Nephron progenitor cell (in vitro differentiated cells): ENCODE measurements around the gene SCRT2.

Source experiments
- DNase-seq: peaks from one replicate; pipeline ENCODE4 v3.0.0; 2021
- H3K27ac Mint-ChIP-seq: 2 replicates; pipeline ENCODE4 v1.8.0; 2021; ENCODE audit warnings: mild to moderate bottlenecking, moderate library complexity, mixed read lengths
- H3K27me3 Mint-ChIP-seq: 2 replicates; pipeline ENCODE4 v1.8.0; 2021; ENCODE audit warnings: mild to moderate bottlenecking, low read depth, mixed read lengths; ENCODE audit not compliant: poor library complexity
- H3K36me3 Mint-ChIP-seq: 2 replicates; pipeline ENCODE4 v1.8.0; 2021; ENCODE audit warnings: low read depth, mixed read lengths
- H3K4me1 Mint-ChIP-seq: 2 replicates; pipeline ENCODE4 v1.8.0; 2021; ENCODE audit warnings: mixed read lengths
- H3K4me3 Mint-ChIP-seq: 2 replicates; pipeline ENCODE4 v1.8.0; 2021; ENCODE audit warnings: mild to moderate bottlenecking, moderate library complexity, mixed read lengths
- H3K9me3 Mint-ChIP-seq: 2 replicates; pipeline ENCODE4 v1.8.0; 2021; ENCODE audit warnings: mild to moderate bottlenecking, moderate library complexity, mixed read lengths
- TF ChIP-seq, protein P1 (sequence below): fragments of 200-600 bp; sonication (generic); IDR thresholded peaks from 2 replicates; pipeline ENCODE4 v1.5.0; 2021; ENCODE audit warnings: antibody characterized with exemption

The SCRT2 gene

GRCh38 chr20:680638-681187, 5.1 kb upstream of the SCRT2 start:
- Mint-ChIP-seq H3K27ac (no peak overlapping the region), H3K36me3 (no peaks in the 10 kb centered on the region), H3K27me3 (peaks cover 74% of the 10 kb centered on the region), H3K4me1 (peaks cover 9% of the 10 kb centered on the region), H3K4me3 (no peak overlapping the region), H3K9me3 (no peaks in the 10 kb centered on the region)
- TF ChIP-seq, protein P1, sequence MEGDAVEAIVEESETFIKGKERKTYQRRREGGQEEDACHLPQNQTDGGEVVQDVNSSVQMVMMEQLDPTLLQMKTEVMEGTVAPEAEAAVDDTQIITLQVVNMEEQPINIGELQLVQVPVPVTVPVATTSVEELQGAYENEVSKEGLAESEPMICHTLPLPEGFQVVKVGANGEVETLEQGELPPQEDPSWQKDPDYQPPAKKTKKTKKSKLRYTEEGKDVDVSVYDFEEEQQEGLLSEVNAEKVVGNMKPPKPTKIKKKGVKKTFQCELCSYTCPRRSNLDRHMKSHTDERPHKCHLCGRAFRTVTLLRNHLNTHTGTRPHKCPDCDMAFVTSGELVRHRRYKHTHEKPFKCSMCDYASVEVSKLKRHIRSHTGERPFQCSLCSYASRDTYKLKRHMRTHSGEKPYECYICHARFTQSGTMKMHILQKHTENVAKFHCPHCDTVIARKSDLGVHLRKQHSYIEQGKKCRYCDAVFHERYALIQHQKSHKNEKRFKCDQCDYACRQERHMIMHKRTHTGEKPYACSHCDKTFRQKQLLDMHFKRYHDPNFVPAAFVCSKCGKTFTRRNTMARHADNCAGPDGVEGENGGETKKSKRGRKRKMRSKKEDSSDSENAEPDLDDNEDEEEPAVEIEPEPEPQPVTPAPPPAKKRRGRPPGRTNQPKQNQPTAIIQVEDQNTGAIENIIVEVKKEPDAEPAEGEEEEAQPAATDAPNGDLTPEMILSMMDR: no peak
- no peak for DNase-seq

DNA sequence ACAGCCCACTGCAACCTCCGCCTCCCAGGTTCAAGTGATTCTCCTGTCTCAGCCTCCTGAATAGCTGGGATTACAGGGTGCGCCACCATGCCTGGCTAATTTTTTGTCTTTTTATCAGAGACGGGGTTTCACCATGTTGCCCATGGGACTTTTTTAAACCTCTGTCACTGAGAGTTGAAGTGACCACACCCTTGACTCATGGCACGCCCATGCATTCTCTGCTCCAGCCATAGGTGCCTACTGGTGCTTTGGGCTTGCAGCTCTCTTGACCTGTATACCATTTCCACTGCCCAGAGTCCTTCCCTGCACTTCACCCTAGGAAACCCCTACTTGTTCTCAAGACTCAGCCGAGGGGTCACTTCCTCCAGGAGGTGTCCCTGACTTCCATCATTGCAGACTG, 2.4 kb upstream of the SCRT2 start:
- Mint-ChIP-seq H3K9me3 (no peaks in the 10 kb centered on the region), H3K4me1 (peaks cover 20% of the 10 kb centered on the region), H3K27ac (no peak overlapping the region), H3K4me3 (no peak overlapping the region), H3K27me3 (peaks cover 86% of the 10 kb centered on the region), H3K36me3 (no peaks in the 10 kb centered on the region)
- DNase-seq: no peak
- TF ChIP-seq, protein P1: no peak

DNA sequence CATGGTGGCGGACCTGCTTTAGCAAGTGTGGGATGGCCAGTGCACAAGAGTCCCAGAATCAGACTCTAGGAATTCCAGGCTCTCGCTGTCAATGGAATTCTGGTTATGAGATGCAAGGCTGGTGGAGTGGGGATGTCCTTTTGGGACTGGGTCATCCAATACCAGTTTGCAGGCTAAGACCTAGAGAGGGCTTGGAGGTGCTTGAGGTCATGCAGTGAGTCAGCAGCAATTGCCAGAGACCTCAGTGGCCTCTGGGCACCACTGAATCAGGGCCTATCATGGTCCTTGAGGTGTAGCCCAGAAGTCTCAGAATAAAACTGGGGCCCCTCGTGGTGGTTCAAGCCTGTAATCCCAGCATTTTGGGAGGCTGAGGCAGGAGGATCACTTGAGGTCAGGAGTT, 1.4 kb upstream of the SCRT2 start:
- Mint-ChIP-seq H3K27ac (no peak overlapping the region), H3K27me3 (peaks cover 89% of the 10 kb centered on the region), H3K9me3 (no peaks in the 10 kb centered on the region), H3K4me1 (peaks cover 30% of the 10 kb centered on the region), H3K4me3 (no peak overlapping the region), H3K36me3 (no peaks in the 10 kb centered on the region)
- DNase-seq: no peak
- TF ChIP-seq, protein P1: no peak

DNA sequence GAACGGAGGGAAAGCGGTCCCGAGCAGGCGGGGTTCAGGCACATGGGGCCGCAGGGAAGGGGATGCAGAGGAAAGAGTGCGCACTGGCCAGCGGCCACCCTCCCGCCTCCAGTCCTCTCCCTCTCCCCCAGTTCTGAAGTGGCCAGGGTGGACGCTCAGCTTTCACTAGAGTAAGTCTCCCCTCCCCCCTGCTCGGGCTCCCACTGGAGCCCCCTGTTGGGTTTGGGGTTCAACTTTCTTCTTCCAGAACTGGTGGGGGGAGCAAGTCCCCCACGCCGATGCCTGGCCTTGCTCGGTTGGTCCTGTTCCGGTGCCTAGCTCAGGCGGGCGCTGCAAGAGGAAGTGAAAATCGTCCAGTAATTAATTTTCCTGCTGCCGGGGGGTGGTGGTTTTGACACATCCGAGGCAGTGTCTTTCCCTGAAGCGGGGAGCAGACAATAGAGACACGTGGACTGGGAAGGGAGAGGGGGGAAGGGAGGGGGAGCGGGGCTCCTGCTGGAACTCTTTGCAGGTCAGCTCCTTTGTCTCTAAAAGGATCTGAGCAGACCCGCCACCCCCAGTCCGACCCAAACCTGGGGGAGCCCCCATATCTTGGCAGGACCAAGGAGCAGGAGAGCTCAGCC, 824 bp upstream of the SCRT2 start:
- Mint-ChIP-seq H3K27me3 (peaks cover 93% of the 10 kb centered on the region), H3K4me1 (peaks cover 35% of the 10 kb centered on the region), H3K27ac (no peak overlapping the region), H3K36me3 (no peaks in the 10 kb centered on the region), H3K4me3 (peak overlapping the region; percentile 76), H3K9me3 (no peaks in the 10 kb centered on the region)
- peak; percentile 16 for DNase-seq
- TF ChIP-seq, protein P1: no peak

DNA sequence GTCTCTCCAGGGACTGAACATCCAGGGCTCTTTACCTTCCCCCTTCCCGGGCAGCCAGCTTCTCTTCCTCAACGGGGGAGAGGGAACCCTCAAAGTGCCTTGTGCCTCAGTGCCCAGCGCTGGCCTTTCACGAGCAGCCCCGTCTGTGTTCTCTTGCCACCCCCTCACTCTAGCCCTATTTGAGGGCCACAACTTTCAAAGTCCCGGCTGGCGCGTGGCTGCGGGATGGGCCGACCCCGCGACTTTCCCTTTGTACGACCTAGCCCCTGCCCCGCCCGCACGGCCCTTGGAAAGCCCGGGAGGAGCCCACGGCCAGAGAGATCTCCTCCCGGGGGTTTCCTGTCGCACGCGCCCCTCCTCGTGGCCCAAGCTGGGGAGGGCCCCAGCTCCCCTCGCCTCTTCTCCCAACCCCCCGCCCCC, 559 bp downstream of the SCRT2 start:
- TF ChIP-seq, protein P1: no peak
- Mint-ChIP-seq H3K4me3 (no peak overlapping the region), H3K36me3 (no peaks in the 10 kb centered on the region), H3K27ac (no peak overlapping the region), H3K4me1 (peaks cover 47% of the 10 kb centered on the region), H3K27me3 (peaks cover 94% of the 10 kb centered on the region), H3K9me3 (no peaks in the 10 kb centered on the region)
- no peak for DNase-seq

DNA sequence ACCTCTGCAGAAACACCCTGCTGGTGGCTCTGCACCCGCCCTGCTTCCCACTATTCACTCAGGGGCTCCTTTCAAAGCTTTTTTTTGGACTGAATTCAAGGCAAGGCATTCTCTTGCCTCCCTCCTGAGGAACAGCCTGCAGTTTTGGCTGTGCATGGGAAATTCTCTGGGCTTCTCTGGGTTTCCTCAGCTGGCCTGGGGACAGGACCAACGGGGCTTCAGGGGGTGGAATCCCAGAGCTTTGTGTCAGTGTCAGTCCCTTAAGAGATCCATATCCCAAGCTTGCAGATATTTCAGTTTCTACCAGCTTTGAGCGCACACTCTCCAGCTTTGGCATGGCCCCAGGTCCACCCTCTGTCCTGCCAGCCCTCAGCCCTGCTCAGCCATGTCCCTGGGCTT, 2.0 kb downstream of the SCRT2 start:
- peaks cover 50% of the 10 kb centered on the region for H3K4me1 Mint-ChIP-seq
- no peak overlapping the region for H3K27ac Mint-ChIP-seq
- H3K36me3 Mint-ChIP-seq: no peaks in the 10 kb centered on the region
- DNase-seq: no peak
- TF ChIP-seq, protein P1: no peak
- peaks cover 79% of the 10 kb centered on the region for H3K27me3 Mint-ChIP-seq
- no peak overlapping the region for H3K4me3 Mint-ChIP-seq
- no peaks in the 10 kb centered on the region for H3K9me3 Mint-ChIP-seq
